ENCODE data around the gene RGS7.
"Not testable (repeated sequence)": the region's sequence is repeated elsewhere in the genome, so short reads cannot be mapped to it uniquely, and the experiment has no call there.

Gene RGS7

DNA sequence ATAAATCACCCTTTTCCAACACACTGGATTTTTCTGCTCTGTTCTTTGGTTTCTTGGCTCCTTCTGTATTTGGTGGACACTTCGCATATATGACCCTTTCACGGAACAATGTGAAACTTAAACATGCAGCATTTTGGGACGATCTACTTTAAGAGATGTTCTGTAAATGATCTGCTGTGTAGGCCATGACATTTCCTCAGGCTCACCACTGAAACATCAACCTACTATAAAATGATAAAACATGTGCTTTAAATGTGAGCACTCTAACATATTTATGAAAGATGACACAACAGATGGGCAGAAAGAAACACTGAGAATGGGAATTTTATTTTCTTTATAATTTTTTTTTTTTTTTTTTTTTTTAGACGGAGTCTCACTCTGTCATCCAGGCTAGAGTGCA is 428.7 kb downstream of the RGS7 start:
- DNase-seq (ENCODE audit: low spot score) (no peak), FAIRE-seq (no peak)

DNA sequence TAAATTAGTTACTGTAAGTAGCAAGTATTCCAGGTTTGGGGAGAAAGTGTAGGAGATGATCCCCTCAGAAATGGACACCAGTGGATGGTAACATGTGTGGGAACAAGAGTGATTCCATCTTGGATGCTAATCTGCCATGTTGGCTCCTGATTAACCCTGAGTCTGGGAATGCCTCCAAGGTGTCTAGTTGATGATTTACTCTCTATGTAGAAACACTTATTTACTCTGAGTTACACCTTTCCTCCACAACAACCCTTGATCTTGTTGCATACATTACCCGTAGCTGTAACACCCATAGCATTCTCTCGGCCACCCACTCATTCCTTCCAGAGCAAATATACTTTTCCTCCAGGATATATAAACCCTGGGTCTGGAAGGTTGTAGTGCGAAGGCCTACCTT is 429.2 kb downstream of the RGS7 start:
- FAIRE-seq, result no peak
- DNase-seq (ENCODE audit: low spot score), result no peak

DNA sequence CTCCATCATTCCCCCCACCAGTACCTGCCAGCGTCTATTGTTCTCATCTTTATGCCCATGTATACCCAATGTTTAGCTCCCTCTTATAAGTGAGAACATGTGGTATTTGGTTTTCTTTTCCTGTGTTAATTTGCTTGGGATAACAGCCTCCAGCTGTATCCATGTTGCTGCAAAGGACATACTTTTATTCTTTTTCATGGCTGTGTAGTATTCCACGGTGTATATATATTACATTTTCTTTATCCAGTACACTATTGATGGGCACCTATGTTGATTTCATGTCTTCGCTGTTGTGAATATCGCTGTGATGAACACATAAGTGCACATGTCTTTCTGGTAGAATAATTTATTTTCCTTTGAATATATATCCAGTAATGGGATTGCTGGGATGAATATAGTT is 431.7 kb downstream of the RGS7 start:
- no peak for DNase-seq (ENCODE audit: low spot score)
- FAIRE-seq, result no peak

DNA sequence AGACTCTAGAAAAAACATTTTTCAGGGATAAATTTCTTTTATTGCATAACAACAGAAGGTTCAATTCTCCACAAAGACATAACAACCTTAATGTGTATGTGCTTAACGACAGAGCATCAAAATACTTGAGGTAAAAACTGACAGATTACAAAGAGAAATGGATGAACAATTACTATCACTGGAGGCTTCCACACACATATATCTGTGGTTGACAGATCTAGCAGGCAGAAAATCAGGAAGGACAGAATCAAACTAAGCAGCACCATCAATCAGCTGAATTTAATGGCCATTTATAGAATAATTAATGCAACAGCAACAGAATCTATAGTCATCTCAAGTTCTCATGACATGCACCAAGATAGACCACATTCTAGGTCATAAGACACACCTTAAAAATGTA is 439.0 kb downstream of the RGS7 start:
- DNase-seq (ENCODE audit: low spot score), result no peak
- FAIRE-seq, result no peak

DNA sequence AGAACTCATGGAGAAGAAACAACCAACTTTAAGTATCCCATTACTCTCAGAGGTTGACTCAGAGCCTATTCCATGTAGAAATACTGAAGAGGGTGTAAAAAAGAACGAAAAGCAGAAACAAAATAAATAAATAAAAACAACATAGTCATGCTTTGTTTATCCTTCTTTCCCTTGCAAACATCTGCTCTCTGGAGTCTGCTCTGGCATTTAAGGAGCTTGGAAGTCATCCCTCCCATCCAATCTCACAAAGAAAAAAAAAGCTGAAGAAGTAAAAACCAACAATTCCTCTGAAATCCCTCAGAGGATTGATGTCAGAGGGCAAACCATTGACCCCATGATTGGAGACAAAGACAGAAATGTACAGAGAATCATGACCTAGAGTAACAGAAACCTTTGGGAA is 442.5 kb downstream of the RGS7 start:
- no peak for DNase-seq (ENCODE audit: low spot score)
- FAIRE-seq, result no peak

DNA sequence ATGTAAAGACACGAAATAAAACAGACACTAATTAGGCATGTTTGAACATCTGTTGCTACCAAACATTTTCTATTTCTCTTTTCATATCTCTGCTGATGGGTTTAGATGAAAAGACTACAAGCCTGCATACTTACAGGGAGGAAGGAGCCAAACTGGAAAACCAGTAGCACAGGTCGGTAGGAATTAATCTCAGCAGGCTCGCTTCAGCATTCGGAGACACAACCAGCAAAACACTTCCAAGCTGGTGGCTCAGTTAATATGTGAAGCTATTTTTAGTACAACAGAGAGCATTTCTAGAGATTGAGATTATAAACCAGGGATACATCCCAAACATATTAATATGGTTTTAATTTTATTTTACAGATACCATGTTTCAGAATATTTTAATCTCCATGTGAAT is 444.2 kb downstream of the RGS7 start:
- FAIRE-seq, result no peak
- no peak for DNase-seq (ENCODE audit: low spot score)

DNA sequence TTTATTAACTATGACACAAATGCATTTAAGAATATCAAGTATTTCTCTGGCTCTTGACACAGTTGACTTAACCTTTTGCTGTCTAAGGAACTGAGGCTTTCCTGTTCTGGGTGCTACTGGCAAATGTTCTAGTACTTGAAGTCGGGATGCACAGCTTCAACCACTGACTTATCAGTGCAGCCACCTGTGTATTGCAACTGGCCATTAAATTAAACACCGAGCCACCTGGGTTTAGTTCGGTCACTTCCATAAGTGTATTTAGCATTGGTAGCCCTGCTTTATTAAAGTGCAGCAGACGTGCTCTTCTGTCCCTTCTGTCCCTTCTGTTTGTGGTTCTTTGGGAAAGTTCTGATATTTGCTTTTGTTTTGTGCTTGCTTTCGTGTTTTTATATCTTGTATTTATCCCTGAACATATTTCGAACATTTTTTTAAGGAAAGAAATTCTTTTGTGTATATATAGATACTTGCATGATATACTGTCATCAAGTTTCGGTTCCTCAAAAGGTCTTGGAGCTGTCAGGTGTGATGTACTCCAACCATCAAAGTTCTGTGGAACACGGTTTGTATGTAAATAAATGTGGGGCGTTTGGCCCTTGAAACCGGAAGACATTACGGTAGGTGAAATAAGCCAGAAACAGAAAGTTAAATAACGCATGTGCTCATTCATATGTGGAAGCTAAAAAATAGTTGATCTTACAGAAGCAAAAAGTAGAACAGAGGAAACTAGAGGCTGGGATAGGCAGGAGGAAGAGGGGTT is 447.1 kb downstream of the RGS7 start:
- FAIRE-seq (no peak), DNase-seq (ENCODE audit: low spot score) (no peak)

DNA sequence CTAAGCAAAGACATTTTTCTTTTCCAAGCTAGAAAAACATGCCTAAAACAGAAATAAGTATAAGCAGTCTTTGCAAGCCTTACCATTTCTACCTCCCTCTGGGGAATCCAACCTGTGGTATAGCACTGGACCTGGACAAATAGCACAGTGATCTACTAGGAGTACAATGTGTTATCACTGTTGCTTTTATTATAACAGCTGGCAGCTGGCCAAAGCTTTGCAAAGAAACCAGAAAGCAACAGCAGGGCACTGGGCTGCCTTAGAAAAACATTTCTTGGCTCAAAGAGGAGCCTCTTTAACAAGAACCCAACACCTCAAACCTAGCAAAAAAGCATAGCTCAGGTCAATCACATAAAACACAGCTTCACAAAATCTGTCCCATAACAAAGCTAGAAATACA is 450.5 kb downstream of the RGS7 start:
- DNase-seq (ENCODE audit: low spot score) (no peak), FAIRE-seq (no peak)

DNA sequence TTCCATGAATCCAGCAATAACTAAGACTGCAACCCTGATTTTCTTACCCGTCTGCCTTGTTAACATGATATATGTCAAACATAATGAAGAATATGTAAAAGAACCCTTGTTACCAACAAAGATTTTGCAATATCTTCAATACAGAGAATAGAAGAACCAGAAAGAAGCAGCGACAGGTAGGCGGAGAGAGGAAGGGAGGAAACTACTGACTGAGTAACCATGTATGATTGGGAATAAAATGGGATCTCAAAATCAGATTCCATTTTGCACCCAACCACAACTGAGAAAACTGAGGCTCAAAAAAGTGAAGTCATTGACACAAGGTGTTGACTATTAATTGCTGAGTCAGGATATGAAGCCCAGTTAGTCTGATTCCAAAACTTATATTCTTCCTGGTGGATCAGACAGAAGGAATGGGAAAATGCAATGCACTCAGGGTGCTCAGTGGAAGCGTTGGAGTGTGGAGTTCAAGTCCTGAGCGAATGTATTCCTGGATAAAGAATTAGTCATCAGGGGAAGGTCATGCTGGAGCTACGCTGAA is 451.7 kb downstream of the RGS7 start:
- DNase-seq (ENCODE audit: low spot score) (no peak), FAIRE-seq (no peak)

DNA sequence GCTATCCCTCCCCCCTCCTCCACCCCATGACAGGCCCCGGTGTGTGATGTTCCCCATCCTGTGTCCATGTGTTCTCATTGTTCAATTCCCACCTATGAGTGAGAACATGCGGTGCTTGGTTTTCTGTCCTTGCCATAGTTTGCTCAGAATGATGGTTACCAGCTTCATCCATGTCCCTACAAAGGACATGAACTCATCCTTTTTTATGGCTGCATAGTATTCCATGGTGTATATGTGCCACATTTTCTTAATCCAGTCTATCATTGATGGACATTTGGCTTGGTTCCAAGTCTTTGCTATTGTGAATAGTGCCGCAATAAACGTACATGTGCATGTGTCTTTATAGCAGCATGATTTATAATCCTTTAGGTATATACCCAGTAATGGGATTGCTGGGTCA is 461.6 kb downstream of the RGS7 start:
- not testable (repeated sequence) for DNase-seq (ENCODE audit: low spot score); FAIRE-seq

DNA sequence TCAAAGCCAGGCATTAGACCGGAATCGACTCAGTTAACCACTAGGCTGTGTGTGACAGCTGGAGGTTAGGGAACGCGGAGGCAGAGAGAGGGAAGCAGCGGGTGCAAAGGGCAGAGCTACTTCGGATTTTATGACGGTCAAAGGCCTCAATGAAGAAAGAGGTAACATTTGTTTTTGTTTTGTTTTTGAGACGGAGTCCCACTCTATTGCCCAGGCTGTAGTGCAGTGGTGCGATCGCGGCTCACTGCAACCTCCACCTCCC is 468.3 kb downstream of the RGS7 start:
- FAIRE-seq, result no peak

DNA sequence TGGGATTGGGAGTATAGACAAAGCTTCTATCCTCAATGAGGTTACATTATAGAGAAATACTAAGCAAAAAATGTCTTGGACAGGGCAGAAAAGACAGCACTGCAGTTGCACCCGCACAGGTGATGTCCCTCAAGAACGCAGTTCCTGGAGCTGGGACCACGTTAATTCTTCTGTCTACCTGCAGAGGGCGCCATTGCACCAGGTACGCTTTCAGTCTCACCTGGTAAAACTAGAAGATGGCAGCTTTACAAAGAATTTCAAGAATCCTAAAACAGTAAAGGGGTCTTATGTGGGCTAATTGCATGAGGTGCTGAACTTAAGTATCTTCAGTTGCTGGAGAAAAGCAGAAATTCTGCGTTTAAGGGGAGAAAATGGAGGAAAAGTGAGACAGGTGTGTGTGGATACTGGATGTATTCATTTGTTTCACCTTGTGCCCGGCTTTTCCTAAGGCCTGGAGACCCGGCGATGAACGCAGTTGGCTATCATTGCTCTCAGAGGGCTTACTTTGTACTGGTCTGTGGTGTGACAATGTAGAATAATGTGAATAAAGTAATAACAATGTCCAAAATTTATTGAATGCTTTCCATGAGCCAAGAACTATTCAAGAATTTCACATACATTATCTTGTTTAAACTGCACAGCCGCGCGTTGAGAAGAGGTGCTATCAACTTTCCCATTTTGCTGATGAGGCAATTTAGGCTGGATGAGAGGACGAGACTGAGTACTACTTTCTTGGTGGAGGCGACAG is 468.8 kb downstream of the RGS7 start:
- DNase-seq (ENCODE audit: low spot score), result peak; percentile 65
- no peak for FAIRE-seq

More for the DNA sequence above, 468.3 kb downstream of the RGS7 start:
- DNase-seq (ENCODE audit: low spot score), result no peak

DNA sequence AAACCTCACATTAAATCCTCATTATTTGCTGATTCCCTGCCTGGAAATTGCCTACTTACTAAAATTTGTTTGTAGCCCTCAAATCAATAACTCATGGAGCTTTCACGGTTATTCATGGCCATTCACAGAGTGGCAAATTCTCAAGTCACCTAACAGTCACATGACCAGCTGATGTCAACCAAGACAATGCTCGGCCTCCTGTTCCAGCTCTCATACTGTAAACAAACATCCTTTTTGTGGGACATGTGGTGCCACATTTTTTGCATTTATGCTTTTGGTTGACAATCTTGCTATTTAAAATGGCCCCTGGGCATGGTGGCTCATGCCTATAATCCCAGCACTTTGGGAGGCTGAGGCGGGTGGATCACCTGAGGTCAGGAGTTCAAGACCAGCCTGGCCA is 473.5 kb downstream of the RGS7 start:
- FAIRE-seq (no peak), DNase-seq (ENCODE audit: low spot score) (no peak)

DNA sequence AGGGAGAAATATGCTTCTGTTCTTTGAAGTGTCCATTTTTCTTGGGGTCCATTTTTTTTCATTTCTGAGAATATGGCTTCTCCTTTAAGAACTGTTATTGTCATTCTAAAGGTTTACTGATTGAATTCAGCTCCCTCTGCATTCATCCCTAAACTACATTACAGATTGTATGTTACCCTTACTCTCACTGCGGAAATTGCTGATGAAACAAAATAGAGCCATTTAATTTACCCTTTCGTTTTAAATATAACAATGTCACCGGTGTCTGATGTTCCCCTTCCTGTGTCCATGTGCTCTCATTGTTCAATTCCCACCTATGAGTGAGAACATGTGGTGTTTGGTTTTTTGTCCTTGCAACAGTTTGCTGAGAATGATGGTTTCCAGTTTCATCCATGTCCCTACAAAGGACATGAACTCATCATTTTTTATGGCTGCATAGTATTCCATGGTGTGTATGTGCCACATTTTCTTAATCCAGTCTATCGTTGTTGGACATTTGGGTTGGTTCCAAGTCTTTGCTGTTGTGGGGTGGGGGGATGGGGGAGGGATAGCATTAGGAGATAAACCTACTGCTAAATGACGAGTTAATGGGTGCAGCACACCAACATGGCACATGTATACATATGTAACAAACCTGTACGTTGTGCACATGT is 474.2 kb downstream of the RGS7 start:
- not testable (repeated sequence) for DNase-seq (ENCODE audit: low spot score); FAIRE-seq

DNA sequence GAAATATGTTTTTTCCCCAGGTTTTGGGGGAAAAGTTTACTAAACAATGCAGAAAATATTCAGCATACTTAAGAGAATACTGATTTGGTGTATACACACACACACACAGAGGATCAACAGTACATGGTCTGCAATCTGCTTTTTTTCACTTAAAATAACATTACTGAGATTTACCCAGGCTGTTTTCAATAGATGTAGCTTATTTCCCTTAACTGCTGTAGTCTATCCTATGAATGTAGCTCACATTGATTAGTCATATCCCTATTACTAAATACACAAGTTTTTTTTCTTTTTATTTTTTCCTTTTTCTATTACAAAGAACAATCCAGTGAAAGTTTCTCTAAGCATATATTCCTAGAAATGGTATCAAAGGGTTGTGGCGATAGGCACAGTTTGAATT is 478.4 kb downstream of the RGS7 start:
- DNase-seq (ENCODE audit: low spot score) (no peak), FAIRE-seq (no peak)

DNA sequence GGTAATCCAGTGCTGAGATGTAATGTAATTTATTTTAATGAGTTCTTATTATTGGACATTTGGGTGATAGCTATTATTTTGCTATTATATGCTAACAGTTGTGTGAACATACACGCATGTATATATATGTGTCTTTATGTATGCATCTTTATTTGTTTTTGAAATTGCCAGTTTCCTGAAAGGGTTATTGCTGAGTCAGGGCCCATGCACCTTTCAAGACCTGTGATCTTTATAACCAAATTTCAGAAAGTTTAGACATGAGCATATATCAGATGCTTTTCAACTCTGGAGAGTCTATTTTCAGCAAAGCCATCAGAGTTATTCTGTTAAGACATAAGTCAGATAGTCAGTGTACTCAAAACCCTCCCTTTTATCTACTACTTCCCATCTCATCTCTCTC is 479.4 kb downstream of the RGS7 start:
- no peak for DNase-seq (ENCODE audit: low spot score)
- no peak for FAIRE-seq

DNA sequence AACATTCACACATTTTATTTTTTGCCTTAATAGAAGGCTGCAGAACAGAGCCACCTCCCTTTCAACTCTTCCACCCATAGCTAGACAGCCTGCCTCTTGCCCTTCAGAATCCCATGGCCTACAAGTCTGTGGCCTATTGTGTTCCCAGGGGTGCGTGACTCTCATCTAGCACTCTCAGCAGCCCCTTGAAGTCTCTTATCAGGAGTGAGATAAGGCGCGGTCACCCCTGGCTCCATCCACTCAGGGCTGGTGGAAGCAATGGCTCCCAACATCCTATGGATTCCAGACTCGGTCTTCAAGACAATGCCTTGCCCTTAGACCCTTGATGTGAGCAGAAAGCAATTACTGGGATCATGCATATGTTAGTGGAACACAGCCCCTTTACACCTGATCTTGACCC is 480.9 kb downstream of the RGS7 start:
- FAIRE-seq, result no peak

DNA sequence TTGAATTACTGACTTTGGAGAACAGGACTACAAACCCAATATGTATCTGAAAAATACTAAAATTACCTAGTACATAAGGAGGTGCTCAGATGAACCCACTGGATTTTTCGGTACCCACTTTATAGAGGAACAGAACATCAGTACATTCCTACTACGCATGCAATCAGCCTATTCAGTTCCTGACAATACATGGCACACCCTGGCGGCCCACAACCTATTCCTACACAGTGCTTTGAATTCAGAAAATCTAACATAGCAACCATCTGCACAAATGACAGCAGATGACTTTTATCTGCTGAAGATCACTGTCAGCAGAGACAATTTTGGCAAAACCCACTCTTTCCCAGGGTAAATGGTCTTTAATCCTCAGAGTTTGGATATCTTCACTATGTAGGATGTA is 487.9 kb downstream of the RGS7 start:
- DNase-seq (ENCODE audit: low spot score) (no peak), FAIRE-seq (no peak)

More for the DNA sequence above, 480.9 kb downstream of the RGS7 start:
- DNase-seq (ENCODE audit: low spot score), result no peak

DNA sequence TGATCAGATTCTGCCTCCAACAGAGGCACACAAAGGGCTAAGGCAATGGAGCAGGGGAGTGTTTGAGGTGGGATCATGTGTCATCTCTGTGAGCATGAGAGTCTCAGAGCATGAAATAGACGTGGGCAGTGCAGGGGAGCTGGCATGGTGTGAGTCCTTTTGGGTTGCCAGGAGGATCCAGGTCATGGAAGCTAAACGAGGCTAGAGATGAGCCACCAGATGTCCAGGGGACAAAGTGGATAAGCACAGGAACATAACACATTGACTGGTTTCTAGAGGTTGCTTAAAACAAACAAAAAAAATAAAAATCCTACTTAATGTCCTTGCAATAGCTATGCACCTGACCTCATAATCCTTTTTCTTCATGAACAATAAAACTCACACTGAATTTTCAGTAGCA is 490.3 kb downstream of the RGS7 start:
- DNase-seq (ENCODE audit: low spot score) (no peak), FAIRE-seq (no peak)

DNA sequence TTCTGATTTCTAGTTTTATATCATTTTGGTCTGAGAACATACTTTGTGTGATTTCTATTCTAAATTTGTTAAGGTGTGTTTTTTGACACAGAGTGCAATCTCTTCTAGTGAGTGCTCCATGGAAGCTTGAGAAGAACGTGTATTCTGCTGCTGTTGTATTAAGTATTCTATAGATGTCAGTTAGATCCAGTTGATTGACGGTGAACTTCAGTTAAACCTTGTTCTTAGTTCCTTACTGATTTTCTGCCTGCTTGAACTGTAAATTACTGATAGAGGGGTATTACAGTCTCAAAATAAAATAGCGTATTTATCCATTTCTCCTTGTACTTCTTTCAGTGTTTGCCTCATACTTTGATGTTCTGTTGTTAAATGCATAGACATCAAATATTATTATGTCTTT is 497.0 kb downstream of the RGS7 start:
- DNase-seq (ENCODE audit: low spot score) (no peak), FAIRE-seq (no peak)

DNA sequence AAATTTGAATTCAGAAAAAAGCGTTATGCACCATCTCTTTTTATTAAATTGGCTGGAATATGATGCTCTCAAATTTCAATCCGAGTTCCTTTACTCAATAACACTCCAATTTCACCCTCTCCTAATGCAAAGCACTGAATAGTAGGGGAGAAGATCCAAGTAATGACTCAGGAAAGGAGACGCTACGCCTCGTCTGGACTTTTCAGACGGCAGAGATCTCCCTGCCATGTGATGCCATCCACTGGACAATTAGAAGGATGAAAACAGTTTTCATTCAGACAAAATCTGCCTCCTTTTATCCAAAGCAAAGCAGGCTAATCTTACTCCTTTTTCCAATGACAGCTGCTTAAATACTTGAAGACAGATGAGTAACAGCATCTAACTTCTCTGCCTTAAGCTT is 502.6 kb downstream of the RGS7 start:
- FAIRE-seq, result no peak
- DNase-seq (ENCODE audit: low spot score), result no peak

DNA sequence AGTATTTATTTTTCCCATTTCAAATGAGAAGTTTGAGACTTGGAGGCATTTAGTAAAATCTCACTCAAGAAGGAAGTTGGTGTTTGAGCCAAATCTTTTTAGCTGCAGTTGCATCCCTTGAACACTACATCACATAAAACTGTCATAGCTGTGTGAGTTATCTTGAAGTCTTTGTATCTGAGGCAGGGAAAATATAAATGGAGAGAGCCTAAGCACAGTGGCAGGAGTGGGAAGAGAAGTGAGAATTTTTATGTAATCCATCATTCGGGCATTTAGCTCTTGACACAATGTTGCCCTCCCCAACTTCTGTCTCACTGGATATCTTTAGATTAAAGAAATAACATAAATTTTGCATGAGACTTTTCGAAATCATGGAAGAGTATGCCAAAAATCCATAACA is 509.7 kb downstream of the RGS7 start:
- DNase-seq (ENCODE audit: low spot score), result no peak
- FAIRE-seq, result no peak

DNA sequence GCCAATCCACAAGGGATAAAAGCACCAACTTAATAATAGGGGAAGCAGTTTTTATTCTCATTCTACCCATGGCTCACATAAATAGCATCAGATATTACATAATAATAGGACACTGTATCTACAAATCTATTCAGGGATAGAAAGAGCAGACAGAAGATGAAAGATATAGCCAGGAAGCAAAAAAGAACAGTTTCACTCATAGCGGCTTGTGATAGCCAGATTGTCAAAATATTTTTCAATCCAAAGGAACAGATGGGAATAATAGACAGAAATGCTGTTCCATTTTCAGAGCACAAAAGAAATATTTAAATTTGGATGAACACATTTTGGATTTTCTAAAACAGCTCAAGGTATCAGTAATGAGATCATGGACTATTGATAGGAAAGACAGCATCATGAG is 512.5 kb downstream of the RGS7 start:
- FAIRE-seq (no peak), DNase-seq (ENCODE audit: low spot score) (no peak)
